A549 (cell line): Measurements from ENCODE around the gene ANKRD11. TPM values are rescaled to one million over a fixed set of nuclear protein-coding genes. Genes with fewer than 3 reads are reported as not detected.

Source experiments
- ATAC-seq, 2 experiments: fragments of 200-7000 bp in 1 of 2; fragments of >200 bp in 1 of 2; cut with Nextera tagmentation in 1 of 2; cut with Tn5 transposase in 1 of 2; 3 replicates each; pipeline versions ENCODE4 v1.8.0 to v1.9.1; 2018 to 2020; ENCODE audit warnings: mild to moderate bottlenecking in 1 of 2, moderate library complexity in 1 of 2
- CTCF ChIA-PET: fragments of 300-600 bp; sonication (Branson Sonifier 250); formaldehyde crosslinking; extraction: SDS; loops from one replicate; lab custom pipeline; 2021; ENCODE audit warnings: antibody characterized with exemption, inconsistent platforms; lab: Yijun Ruan, JAX
- POLR2A ChIA-PET: fragments of 350-600 bp; formaldehyde crosslinking; extraction: SDS; loops from one replicate; lab custom pipeline; 2021; ENCODE audit warnings: antibody characterized with exemption, inconsistent platforms; lab: Yijun Ruan, JAX
- DNase-seq, 2 experiments: peaks; one replicate each; pipeline versions ENCODE4 v3.0.0 to v3.0.0-alpha.2; 2011 to 2016; ENCODE audit warnings: low read depth in 1 of 2, low spot score in 1 of 2
- FAIRE-seq: peaks from 2 replicates; lab custom pipeline; 2011; peaks lifted over from hg19 to GRCh38; lab: Jason Lieb, UNC
- H3K27ac ChIP-seq, 2 experiments: fragments of >200 bp; sonication (Bioruptor Twin); formaldehyde crosslinking; 3 replicates each; pipeline ENCODE4 v1.5.1; 2016 to 2017
- H3K4me1 ChIP-seq: fragments of >200 bp; sonication (Bioruptor Twin); formaldehyde crosslinking; 3 replicates; pipeline ENCODE4 v1.6.1; 2016
- H3K4me2 ChIP-seq: fragments of >200 bp; sonication (Bioruptor Twin); formaldehyde crosslinking; 3 replicates; pipeline ENCODE4 v1.6.1; 2016
- H3K4me3 ChIP-seq: fragments of >200 bp; sonication (Bioruptor Twin); formaldehyde crosslinking; 3 replicates; pipeline ENCODE4 v1.5.1; 2016
- H3K9me3 ChIP-seq: fragments of >200 bp; sonication (Bioruptor Twin); formaldehyde crosslinking; 3 replicates; pipeline ENCODE4 v1.6.1; 2016
- CBX2 ChIP-seq: fragments of 200-600 bp; sonication (generic); IDR thresholded peaks from 2 replicates; pipeline ENCODE4 v1.6.1; 2016; ENCODE audit warnings: low read depth, mild to moderate bottlenecking, borderline replicate concordance
- CHD2 ChIP-seq: fragments of 150-350 bp; IDR thresholded peaks from 2 replicates; pipeline ENCODE4 v1.6.1; 2014; ENCODE audit warnings: low read length; ENCODE audit not compliant: partially characterized antibody
- CHD4 ChIP-seq: fragments of 200-600 bp; sonication (generic); IDR thresholded peaks from 2 replicates; pipeline ENCODE4 v1.6.1; 2016; ENCODE audit warnings: antibody characterized with exemption, mild to moderate bottlenecking, borderline replicate concordance
- EP300 ChIP-seq, 2 experiments: fragments of >200 bp; sonication (Bioruptor Twin); formaldehyde crosslinking; IDR thresholded peaks; 2 replicates in 1 of 2; 3 replicates in 1 of 2; pipeline ENCODE4 v1.6.1; 2016 to 2017
- ESRRA ChIP-seq: fragments of 150-350 bp; IDR thresholded peaks from 2 replicates; pipeline ENCODE4 v1.6.1; 2014; ENCODE audit warnings: mild to moderate bottlenecking, low read length, borderline replicate concordance
- FOSB ChIP-seq: fragments of 250-450 bp; sonication (Bioruptor Pico); IDR thresholded peaks from 2 replicates; pipeline ENCODE4 v1.5.0; 2020; ENCODE audit warnings: mild to moderate bottlenecking, moderate library complexity
- FOXS1 ChIP-seq: fragments of 250-450 bp; sonication (Bioruptor Pico); IDR thresholded peaks from 2 replicates; pipeline ENCODE4 v1.5.0; 2020; ENCODE audit warnings: mild to moderate bottlenecking, moderate library complexity
- HDAC2 ChIP-seq: fragments of 200-600 bp; sonication (generic); IDR thresholded peaks from 2 replicates; pipeline ENCODE4 v1.6.1; 2016
- HOXA7 ChIP-seq: fragments of 250-450 bp; sonication (Bioruptor Pico); IDR thresholded peaks from 2 replicates; pipeline ENCODE4 v1.5.0; 2020; ENCODE audit warnings: mild to moderate bottlenecking, moderate library complexity
- JUN ChIP-seq, 2 experiments: fragments of >200 bp; sonication (Bioruptor Twin); formaldehyde crosslinking; IDR thresholded peaks; 2 replicates in 1 of 2; 3 replicates in 1 of 2; pipeline ENCODE4 v1.6.1; 2016 to 2017
- KDM5A ChIP-seq: fragments of 200-600 bp; sonication (generic); IDR thresholded peaks from 2 replicates; pipeline ENCODE4 v1.6.1; 2016; ENCODE audit warnings: antibody characterized with exemption, mild to moderate bottlenecking
- MAFK ChIP-seq: fragments of 450-650 bp; IDR thresholded peaks from 2 replicates; pipeline ENCODE4 v1.6.1; 2014; ENCODE audit not compliant: partially characterized antibody
- MAX ChIP-seq: IDR thresholded peaks from 2 replicates; pipeline ENCODE4 v1.6.1; 2012
- NPAS2 ChIP-seq: fragments of 250-450 bp; sonication (Bioruptor Pico); IDR thresholded peaks from 2 replicates; pipeline ENCODE4 v1.8.0; 2022; ENCODE audit warnings: mild to moderate bottlenecking, moderate library complexity, borderline replicate concordance
- NR3C1 ChIP-seq: fragments of >200 bp; sonication (Bioruptor Twin); formaldehyde crosslinking; IDR thresholded peaks from 3 replicates; pipeline ENCODE4 v1.6.1; 2017
- PHF8 ChIP-seq: fragments of 200-600 bp; sonication (generic); IDR thresholded peaks from 2 replicates; pipeline ENCODE4 v1.6.1; 2016; ENCODE audit warnings: low read depth, mild to moderate bottlenecking, antibody characterized with exemption, moderate library complexity, borderline replicate concordance
- POLR2A ChIP-seq: IDR thresholded peaks from 2 replicates; pipeline ENCODE4 v1.6.1; 2012; ENCODE audit warnings: mild to moderate bottlenecking, low read length
- POLR2AphosphoS2 ChIP-seq: conservative IDR thresholded peaks from 2 replicates; pipeline ENCODE4 v1.6.1; 2012; ENCODE audit warnings: low read length, improper control_type of control experiment, inconsistent platforms
- RARB ChIP-seq: fragments of 250-450 bp; sonication (Bioruptor Pico); IDR thresholded peaks from 2 replicates; pipeline ENCODE4 v1.8.0; 2021; ENCODE audit warnings: mild to moderate bottlenecking, moderate library complexity
- RCOR1 ChIP-seq: fragments of 150-350 bp; IDR thresholded peaks from 2 replicates; pipeline ENCODE4 v1.6.1; 2014; ENCODE audit warnings: antibody characterized with exemption, low read length, low read depth
- SMC3 ChIP-seq: fragments of >200 bp; sonication (Bioruptor Twin); formaldehyde crosslinking; IDR thresholded peaks from 3 replicates; pipeline ENCODE4 v1.6.1; 2018; ENCODE audit warnings: inconsistent platforms
- TFCP2L1 ChIP-seq: fragments of 250-450 bp; sonication (Bioruptor Pico); IDR thresholded peaks from 2 replicates; pipeline ENCODE4 v1.5.0; 2021; ENCODE audit warnings: mild to moderate bottlenecking
- TP53 ChIP-seq: fragments of 250-450 bp; sonication (Bioruptor Pico); IDR thresholded peaks from 2 replicates; pipeline ENCODE4 v1.5.0; 2021; ENCODE audit warnings: mild to moderate bottlenecking, moderate library complexity
- USF2 ChIP-seq: fragments of 450-650 bp; IDR thresholded peaks from 2 replicates; pipeline ENCODE4 v1.6.1; 2014; ENCODE audit warnings: antibody characterized with exemption
- ZFP36 ChIP-seq: fragments of 450-650 bp; IDR thresholded peaks from 2 replicates; pipeline ENCODE4 v1.6.1; 2014; ENCODE audit warnings: borderline replicate concordance; ENCODE audit not compliant: partially characterized antibody
- ZNF302 ChIP-seq: fragments of 250-450 bp; sonication (Bioruptor Pico); IDR thresholded peaks from 2 replicates; pipeline ENCODE4 v1.9.0; 2021; ENCODE audit warnings: inconsistent platforms, mild to moderate bottlenecking, moderate library complexity
- ZSCAN20 ChIP-seq: fragments of 250-450 bp; sonication (Bioruptor Pico); IDR thresholded peaks from 2 replicates; pipeline ENCODE4 v1.8.0; 2022; ENCODE audit warnings: mild to moderate bottlenecking, moderate library complexity
- WGBS: methylation state at CpG from one replicate; pipeline ENCODE4 v1.1.6; 2017; ENCODE audit errors: missing lambda C conversion rate; 5-methylcytosine and 5-hydroxymethylcytosine counted together
- polyA plus RNA-seq, 4 experiments: library from polyadenylated mRNA; depleted of rRNA in 3 of 4; stranded (reverse); fragments of >200 nt; fragmentation: RNase III in 1 of 4; extraction: RNeasy Plus Mini Kit Qiagen cat#74134 plus additional on column Dnase treatment in 1 of 4; gene quantifications; 2 replicates in 3 of 4; 3 replicates in 1 of 4; pipeline ENCODE4 v1.2.3, GENCODE V29; 2011 to 2017
- TF ChIP-seq, protein P1 (sequence below): fragments of 250-450 bp; sonication (Bioruptor Pico); IDR thresholded peaks from 2 replicates; pipeline ENCODE4 v1.5.0; 2021; ENCODE audit warnings: mild to moderate bottlenecking, moderate library complexity, borderline replicate concordance
- TF ChIP-seq, protein P2 (sequence below): fragments of >200 bp; sonication (Bioruptor Twin); formaldehyde crosslinking; IDR thresholded peaks from 3 replicates; pipeline ENCODE4 v1.6.1; 2016
- TF ChIP-seq, protein P3 (sequence below): fragments of 250-450 bp; sonication (Bioruptor Pico); IDR thresholded peaks from 2 replicates; pipeline ENCODE4 v1.5.0; 2020; ENCODE audit warnings: low read depth, mild to moderate bottlenecking, moderate library complexity

ANKRD11 gene
- polyA plus RNA-seq, 2 of the 4 experiments (the other 2 are of a cell fraction): 53.6 to 54.9 TPM

- CTCF ChIA-PET: interaction anchor here (0.6 to 10.9 kb wide), 3 partner anchors 13 to 52 kb away, joined by 3 to 80 read pairs (median 52); no protein-coding TSS in a partner anchor
- no peak for FAIRE-seq
Measured at GRCh38 chr16:89291776-89292175, 198.6 kb downstream of the ANKRD11 start.

DNA sequence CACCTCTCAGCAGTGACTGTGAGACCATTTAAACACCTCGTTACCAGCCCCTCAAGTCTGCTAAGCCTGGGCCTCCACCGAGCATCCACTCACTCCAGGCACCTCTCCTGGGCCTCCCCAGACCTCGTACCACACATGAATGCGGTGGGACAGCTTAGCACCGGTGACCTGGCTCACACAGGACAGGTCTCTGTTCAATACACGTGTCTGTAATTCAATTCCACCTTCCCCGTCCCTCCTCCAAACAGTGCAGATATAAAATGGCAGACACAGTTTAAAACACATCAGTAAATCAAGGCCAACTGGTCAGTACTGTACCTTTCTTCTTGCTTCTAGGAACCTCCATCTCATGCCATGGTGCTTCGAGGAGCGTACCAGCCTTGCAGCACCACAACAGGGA, 199.0 kb downstream of the ANKRD11 start:
- DNase-seq (no peak), ATAC-seq (no peak), FAIRE-seq (no peak)
- H3K4me1 ChIP-seq: peaks cover 8% of the 10 kb centered on the region; the same call in 2 of the 3 replicates
- H3K4me2 ChIP-seq: no peak overlapping the region
- ChIA-PET POLR2A (no interaction called here), CTCF (interaction anchor here (1.1 to 10.9 kb wide), 3 partner anchors 13 to 200 kb away, joined by 3 to 80 read pairs (median 52); no protein-coding TSS in a partner anchor)
- TF ChIP-seq JUN (IDR thresholded peaks at IDR 0.05) (no peak), CBX2 (no peak)
- WGBS: 90% methylated on average over 9 of the region's 9 CpGs
- H3K4me3 ChIP-seq: no peak overlapping the region
- no peak overlapping the region for H3K27ac ChIP-seq
- no peaks in the 10 kb centered on the region for H3K9me3 ChIP-seq

More at GRCh38 chr16:89291776-89292175, 198.6 kb downstream of the ANKRD11 start:
- Histone ChIP-seq H3K4me2 (no peak overlapping the region), H3K9me3 (no peaks in the 10 kb centered on the region), H3K4me3 (no peak overlapping the region), H3K4me1 (peaks cover 12% of the 10 kb centered on the region; the same call in 2 of the 3 replicates), H3K27ac (no peak overlapping the region)
- 87% methylated on average over 13 of the region's 13 CpGs for WGBS
- DNase-seq (no peak), ATAC-seq (no peak)
- POLR2A ChIA-PET: no interaction called here
- TF ChIP-seq PHF8: no peak
- TF ChIP-seq, protein P1, sequence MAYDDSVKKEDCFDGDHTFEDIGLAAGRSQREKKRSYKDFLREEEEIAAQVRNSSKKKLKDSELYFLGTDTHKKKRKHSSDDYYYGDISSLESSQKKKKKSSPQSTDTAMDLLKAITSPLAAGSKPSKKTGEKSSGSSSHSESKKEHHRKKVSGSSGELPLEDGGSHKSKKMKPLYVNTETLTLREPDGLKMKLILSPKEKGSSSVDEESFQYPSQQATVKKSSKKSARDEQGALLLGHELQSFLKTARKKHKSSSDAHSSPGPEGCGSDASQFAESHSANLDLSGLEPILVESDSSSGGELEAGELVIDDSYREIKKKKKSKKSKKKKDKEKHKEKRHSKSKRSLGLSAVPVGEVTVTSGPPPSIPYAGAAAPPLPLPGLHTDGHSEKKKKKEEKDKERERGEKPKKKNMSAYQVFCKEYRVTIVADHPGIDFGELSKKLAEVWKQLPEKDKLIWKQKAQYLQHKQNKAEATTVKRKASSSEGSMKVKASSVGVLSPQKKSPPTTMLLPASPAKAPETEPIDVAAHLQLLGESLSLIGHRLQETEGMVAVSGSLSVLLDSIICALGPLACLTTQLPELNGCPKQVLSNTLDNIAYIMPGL (CRISPR knock-in tag): no peak
- no peak for TF ChIP-seq POLR2AphosphoS2
- TF ChIP-seq EP300 (IDR thresholded peaks at IDR 0.05): no peak
- no peak for TF ChIP-seq RARB (CRISPR knock-in tag)
- TF ChIP-seq POLR2A: no peak
- no peak for TF ChIP-seq ZNF302 (CRISPR knock-in tag)
- no peak for TF ChIP-seq HOXA7 (CRISPR knock-in tag)
- TF ChIP-seq NR3C1: no peak
- no peak for TF ChIP-seq RCOR1
- no peak for TF ChIP-seq USF2
- no peak for TF ChIP-seq SMC3

DNA sequence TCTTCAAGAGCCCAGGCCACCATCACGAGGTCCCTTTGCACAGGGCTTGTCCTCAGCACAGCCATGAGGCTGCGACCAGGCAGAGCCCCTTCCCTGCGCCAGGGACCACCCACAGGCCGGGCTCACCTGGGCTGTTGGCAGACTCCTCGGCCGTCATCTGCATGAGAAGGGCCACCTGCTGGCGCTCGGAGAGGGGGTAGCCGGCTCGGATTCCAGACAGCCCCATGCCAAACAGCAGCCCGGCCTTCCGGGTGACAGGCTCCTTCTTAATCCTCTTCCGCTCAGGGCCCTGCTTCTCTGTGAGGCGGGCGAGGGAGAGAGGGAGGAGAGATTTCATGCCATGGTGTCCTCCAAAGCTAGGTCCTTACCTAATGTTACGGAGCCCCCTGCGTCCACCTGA, 199.5 kb downstream of the ANKRD11 start:
- WGBS: 98% methylated on average over 9 of the region's 17 CpGs
- Histone ChIP-seq H3K4me1 (peaks cover 4% of the 10 kb centered on the region; the same call in 1 of the 3 replicates), H3K4me3 (no peak overlapping the region), H3K4me2 (no peak overlapping the region)
- no peak for DNase-seq
- no peak for FAIRE-seq
- no peak for ATAC-seq
- POLR2A ChIA-PET: no interaction called here
- TF ChIP-seq HDAC2: no peak
- TF ChIP-seq NPAS2 (CRISPR knock-in tag): no peak
- TF ChIP-seq TP53 (CRISPR knock-in tag): no peak
- no peak for TF ChIP-seq MAFK
- no peak for TF ChIP-seq MAX
- TF ChIP-seq ZFP36: no peak
- no peak for TF ChIP-seq RARB (CRISPR knock-in tag)
- TF ChIP-seq PHF8: no peak
- no peak for TF ChIP-seq FOSB
- no peak for TF ChIP-seq CHD4
- TF ChIP-seq, protein P2, sequence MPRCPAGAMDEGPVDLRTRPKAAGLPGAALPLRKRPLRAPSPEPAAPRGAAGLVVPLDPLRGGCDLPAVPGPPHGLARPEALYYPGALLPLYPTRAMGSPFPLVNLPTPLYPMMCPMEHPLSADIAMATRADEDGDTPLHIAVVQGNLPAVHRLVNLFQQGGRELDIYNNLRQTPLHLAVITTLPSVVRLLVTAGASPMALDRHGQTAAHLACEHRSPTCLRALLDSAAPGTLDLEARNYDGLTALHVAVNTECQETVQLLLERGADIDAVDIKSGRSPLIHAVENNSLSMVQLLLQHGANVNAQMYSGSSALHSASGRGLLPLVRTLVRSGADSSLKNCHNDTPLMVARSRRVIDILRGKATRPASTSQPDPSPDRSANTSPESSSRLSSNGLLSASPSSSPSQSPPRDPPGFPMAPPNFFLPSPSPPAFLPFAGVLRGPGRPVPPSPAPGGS: no peak
- no peak for TF ChIP-seq POLR2AphosphoS2
- TF ChIP-seq ESRRA: no peak
- no peak for TF ChIP-seq ZSCAN20 (CRISPR knock-in tag)
- no peak for TF ChIP-seq FOXS1 (CRISPR knock-in tag)
- TF ChIP-seq KDM5A: no peak
- TF ChIP-seq CHD2: no peak
- no peak for TF ChIP-seq TFCP2L1 (CRISPR knock-in tag)
- TF ChIP-seq, protein P3, sequence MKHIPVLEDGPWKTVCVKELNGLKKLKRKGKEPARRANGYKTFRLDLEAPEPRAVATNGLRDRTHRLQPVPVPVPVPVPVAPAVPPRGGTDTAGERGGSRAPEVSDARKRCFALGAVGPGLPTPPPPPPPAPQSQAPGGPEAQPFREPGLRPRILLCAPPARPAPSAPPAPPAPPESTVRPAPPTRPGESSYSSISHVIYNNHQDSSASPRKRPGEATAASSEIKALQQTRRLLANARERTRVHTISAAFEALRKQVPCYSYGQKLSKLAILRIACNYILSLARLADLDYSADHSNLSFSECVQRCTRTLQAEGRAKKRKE: no peak
- TF ChIP-seq, all 56 proteins: peak for 0
- no peak overlapping the region for H3K27ac ChIP-seq
- no peaks in the 10 kb centered on the region for H3K9me3 ChIP-seq
- CTCF ChIA-PET: interaction anchor here (1.1 to 10.9 kb wide), 3 partner anchors 12 to 200 kb away, joined by 3 to 80 read pairs (median 52); no protein-coding TSS in a partner anchor
